MM.1S (cell line): ENCODE results near the gene SWT1.

Experiments
- DNase-seq: peaks from one replicate; pipeline ENCODE4 v3.0.0-alpha.2; 2015
- H2AFZ ChIP-seq: fragments of 300-600 bp; sonication (generic); 2 replicates; pipeline ENCODE4 v1.6.0; 2016; ENCODE audit warnings: antibody characterized with exemption, low read length
- H3F3A ChIP-seq: fragments of 300-600 bp; sonication (generic); 2 replicates; pipeline ENCODE4 v1.6.1; 2016; ENCODE audit warnings: mild to moderate bottlenecking, antibody characterized with exemption, low read length, moderate library complexity, mixed read lengths; ENCODE audit not compliant: insufficient read depth
- H3K27ac ChIP-seq: fragments of 300-600 bp; sonication (generic); 2 replicates; pipeline ENCODE4 v1.5.1; 2016; ENCODE audit warnings: mild to moderate bottlenecking, low read length
- H3K27me3 ChIP-seq: fragments of 300-600 bp; sonication (generic); replicated peaks from 2 replicates; pipeline ENCODE4 v1.6.0; 2016; ENCODE audit warnings: low read length; ENCODE audit not compliant: insufficient read depth
- H3K36me3 ChIP-seq: fragments of 300-600 bp; sonication (generic); replicated peaks from 2 replicates; pipeline ENCODE4 v1.6.1; 2016; ENCODE audit warnings: mild to moderate bottlenecking, low read length, mixed read lengths; ENCODE audit not compliant: insufficient read depth
- H3K4me1 ChIP-seq: fragments of 300-600 bp; sonication (generic); 2 replicates; pipeline ENCODE4 v1.6.1; 2016; ENCODE audit warnings: low read length, mixed read lengths
- H3K4me2 ChIP-seq: fragments of 300-600 bp; sonication (generic); 2 replicates; pipeline ENCODE4 v1.6.0; 2016; ENCODE audit warnings: low read depth, low read length
- H3K4me3 ChIP-seq: fragments of 300-600 bp; sonication (generic); 2 replicates; pipeline ENCODE4 v1.5.1; 2016; ENCODE audit warnings: low read length, mixed read lengths
- H3K79me2 ChIP-seq: fragments of 300-600 bp; sonication (generic); 2 replicates; pipeline ENCODE4 v1.6.1; 2016; ENCODE audit warnings: mixed run types, low read length, mixed read lengths
- H3K9ac ChIP-seq: fragments of 300-600 bp; sonication (generic); 2 replicates; pipeline ENCODE4 v1.6.1; 2016; ENCODE audit warnings: low read length, mixed read lengths
- H3K9me2 ChIP-seq: fragments of 300-600 bp; sonication (generic); replicated peaks from 2 replicates; pipeline ENCODE4 v1.6.1; 2016; ENCODE audit warnings: mild to moderate bottlenecking, low read length, mixed read lengths; ENCODE audit not compliant: insufficient read depth
- H3K9me3 ChIP-seq: fragments of 300-600 bp; sonication (generic); replicated peaks from 2 replicates; pipeline ENCODE4 v1.6.1; 2016; ENCODE audit warnings: mild to moderate bottlenecking, low read length, mixed read lengths; ENCODE audit not compliant: insufficient read depth
- H4K20me1 ChIP-seq: fragments of 300-600 bp; sonication (generic); 2 replicates; pipeline ENCODE4 v1.6.1; 2016; ENCODE audit warnings: mild to moderate bottlenecking, low read length, moderate library complexity, mixed read lengths; ENCODE audit not compliant: insufficient read depth
- CTCF ChIP-seq: fragments of 300-600 bp; sonication (generic); IDR thresholded peaks from 2 replicates; pipeline ENCODE4 v1.5.1; 2016; ENCODE audit warnings: antibody characterized with exemption, low read length, mixed read lengths
- EZH2 ChIP-seq: fragments of 300-600 bp; sonication (generic); optimal IDR thresholded peaks from 2 replicates; pipeline ENCODE3; 2017; ENCODE audit warnings: low read depth, mild to moderate bottlenecking, antibody characterized with exemption, low read length, mixed read lengths
- EZH2phosphoT487 ChIP-seq: fragments of 300-600 bp; sonication (generic); IDR thresholded peaks from 2 replicates; pipeline ENCODE4 v1.6.1; 2018; ENCODE audit warnings: antibody characterized with exemption, low read length

SWT1 gene

GRCh38 chr1:185314411-185314810, 157.4 kb downstream of the SWT1 start:
- Histone ChIP-seq H3F3A (peaks cover 18% of the 10 kb centered on the region), H3K27me3 (no peaks in the 10 kb centered on the region), H3K4me3 (peak overlapping the region; percentile 78; the same call in 1 of the 2 replicates), H2AFZ (no peak overlapping the region), H3K27ac (no peak overlapping the region), H3K9ac (no peak overlapping the region), H3K9me3 (no peaks in the 10 kb centered on the region), H3K4me2 (peak overlapping the region; percentile 92), H3K79me2 (peaks cover 70% of the 10 kb centered on the region), H4K20me1 (peaks cover 43% of the 10 kb centered on the region), H3K9me2 (no peaks in the 10 kb centered on the region), H3K36me3 (peaks cover 11% of the 10 kb centered on the region; the same call in 1 of the 2 replicates), H3K4me1 (peaks cover 29% of the 10 kb centered on the region)
- TF ChIP-seq EZH2 (no peak), CTCF (no peak), EZH2phosphoT487 (no peak)
- no peak for DNase-seq

- Histone ChIP-seq H3K36me3 (peaks cover 6% of the 10 kb centered on the region; the same call in 1 of the 2 replicates), H4K20me1 (peaks cover 43% of the 10 kb centered on the region), H3K4me3 (peak overlapping the region; percentile 78), H3K27me3 (no peaks in the 10 kb centered on the region), H3K9ac (peak overlapping the region; percentile 85), H3K9me2 (no peaks in the 10 kb centered on the region), H3K9me3 (no peaks in the 10 kb centered on the region), H3F3A (peaks cover 18% of the 10 kb centered on the region), H2AFZ (peak overlapping the region; percentile 53; the same call in 1 of the 2 replicates), H3K27ac (peak overlapping the region; percentile 96; the same call in 1 of the 2 replicates), H3K4me2 (peak overlapping the region; percentile 92), H3K79me2 (peaks cover 64% of the 10 kb centered on the region), H3K4me1 (peaks cover 29% of the 10 kb centered on the region)
- TF ChIP-seq CTCF (no peak), EZH2phosphoT487 (no peak), EZH2 (no peak)
- no peak for DNase-seq
Observed at GRCh38 chr1:185315445-185316071, 158.6 kb downstream of the SWT1 start.

- Histone ChIP-seq H4K20me1 (peaks cover 43% of the 10 kb centered on the region), H3K27me3 (no peaks in the 10 kb centered on the region), H3K9me2 (no peaks in the 10 kb centered on the region), H3K9me3 (no peaks in the 10 kb centered on the region), H3K36me3 (no peaks in the 10 kb centered on the region), H3K27ac (peak overlapping the region; percentile 96), H3F3A (peaks cover 18% of the 10 kb centered on the region), H3K9ac (peak overlapping the region; percentile 85), H2AFZ (peak overlapping the region; percentile 53), H3K4me3 (peak overlapping the region; percentile 78), H3K4me1 (peaks cover 29% of the 10 kb centered on the region), H3K79me2 (peaks cover 56% of the 10 kb centered on the region), H3K4me2 (peak overlapping the region; percentile 92)
- DNase-seq = peak; percentile 90
- TF ChIP-seq EZH2 (no peak), CTCF (no peak), EZH2phosphoT487 (no peak)
Observed at GRCh38 chr1:185316163-185317033, 159.4 kb downstream of the SWT1 start.
